NCI-H345 treated with DMSO at 0.1 percent for 48 hours (cell line): ENCODE results near the gene RAB43.
"Not testable (repeated sequence)": the region's sequence is repeated elsewhere in the genome, so short reads cannot be mapped to it uniquely, and the experiment has no call there.

Experiments
- DNase-seq: peaks from one replicate; lab custom pipeline; 2025; ENCODE audit not compliant: unreplicated experiment; lab: John Stamatoyannopoulos, UW

RAB43 gene

GRCh38 chr3:129122412-129123011 is 908 bp upstream of the RAB43 start:
- no peak for DNase-seq

- no peak for DNase-seq
Observed at GRCh38 chr3:129121016-129121791, 400 bp downstream of the RAB43 start.

DNA sequence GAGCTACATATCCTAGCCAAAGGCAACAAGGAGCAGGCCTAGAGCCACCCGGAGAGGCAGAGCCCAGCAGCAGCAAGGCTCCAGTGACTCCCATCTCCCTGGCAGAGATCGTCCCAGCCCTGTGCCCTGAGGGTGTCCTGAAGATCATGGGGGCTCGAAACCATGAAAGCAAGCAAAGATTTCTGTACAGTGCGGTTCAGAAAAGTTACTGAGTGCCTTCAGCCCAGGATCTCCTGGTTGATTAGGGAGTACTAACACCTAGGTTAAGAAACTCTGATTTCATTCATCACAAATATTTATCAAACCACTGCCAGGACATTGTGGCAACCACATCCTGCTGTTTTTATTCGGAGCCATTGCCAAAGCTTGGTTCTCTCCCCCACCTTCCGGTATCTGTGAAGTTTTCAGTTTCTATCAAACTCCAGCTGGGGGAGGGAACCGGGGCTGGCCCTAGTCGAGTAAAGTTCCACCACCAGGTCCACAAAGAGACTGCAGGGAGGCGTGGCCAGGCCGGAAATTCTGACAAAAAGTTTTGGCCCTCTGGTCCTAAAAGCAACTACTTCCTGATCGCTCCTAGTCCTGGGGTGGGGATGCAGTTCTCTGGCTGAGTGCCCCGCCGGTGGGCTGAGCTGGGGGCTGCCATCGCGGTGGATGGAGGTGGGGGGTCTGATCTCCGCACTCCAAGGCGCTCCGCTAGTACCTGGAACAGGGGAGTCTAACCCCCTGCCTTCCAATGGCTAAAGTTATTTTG is 1.2 kb downstream of the RAB43 start:
- DNase-seq: no peak

- DNase-seq: no peak
Observed at GRCh38 chr3:129119365-129120100, 2.1 kb downstream of the RAB43 start.

DNA sequence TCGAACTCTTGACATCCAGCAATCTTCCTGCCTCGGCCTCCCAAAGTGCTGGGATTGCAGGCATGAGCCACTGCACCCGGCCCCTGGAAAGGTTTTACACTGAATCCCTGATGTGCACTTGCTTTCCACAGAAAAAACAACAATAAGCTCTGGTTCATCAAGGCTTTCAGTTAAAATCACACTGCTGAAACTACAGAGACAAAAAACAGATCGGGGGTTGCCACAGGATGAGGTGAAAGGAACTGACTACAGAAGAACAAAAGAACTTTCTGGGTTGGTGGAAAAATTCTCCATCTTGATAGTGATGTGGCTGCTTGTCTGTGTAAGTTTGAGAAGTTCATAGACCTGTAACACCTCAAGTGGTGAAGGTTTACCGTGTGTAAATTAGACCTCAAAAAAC is 2.9 kb downstream of the RAB43 start:
- DNase-seq: no peak

DNA sequence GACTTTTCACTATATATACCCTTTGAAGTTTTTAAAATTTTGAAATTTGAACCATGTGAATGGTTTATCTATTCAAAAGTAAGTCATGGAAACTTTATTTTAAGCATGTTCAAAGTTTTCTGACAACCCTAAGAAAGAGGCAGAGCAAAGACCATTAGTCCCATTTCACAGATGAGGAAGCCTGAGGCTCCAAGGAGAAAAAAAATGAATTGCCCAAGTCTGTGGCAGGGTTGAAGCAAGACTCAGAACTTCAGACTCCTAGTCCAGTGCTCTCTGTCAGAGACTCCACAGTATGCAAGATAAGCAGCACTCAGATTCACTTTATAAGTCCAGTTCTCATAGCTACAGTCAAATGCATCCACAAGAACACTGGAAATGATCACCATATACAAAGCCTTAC is 4.5 kb downstream of the RAB43 start:
- no peak for DNase-seq

DNA sequence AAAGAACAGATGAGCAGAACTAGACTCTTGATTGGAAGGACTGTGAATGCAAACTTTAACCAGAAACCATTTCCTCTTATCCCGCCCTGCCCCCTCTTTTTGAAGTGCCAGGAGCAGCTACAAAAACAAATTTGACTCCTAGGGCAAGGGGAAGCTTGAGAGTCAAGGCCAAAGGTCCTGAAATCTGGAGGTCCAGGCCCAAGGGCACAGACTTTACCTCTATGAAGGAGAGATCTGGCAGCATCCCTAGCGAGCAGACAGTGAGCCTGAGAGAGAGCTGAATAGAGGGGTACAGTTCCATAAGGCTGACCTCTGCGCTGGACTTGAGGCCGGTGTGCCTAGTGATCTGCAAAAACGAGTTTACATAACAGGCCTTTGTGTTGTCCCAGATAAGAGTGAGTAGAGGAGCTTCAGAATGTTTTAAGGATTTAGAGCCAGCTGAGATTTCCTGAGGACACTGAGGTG is 5.1 kb downstream of the RAB43 start:
- no peak for DNase-seq

DNA sequence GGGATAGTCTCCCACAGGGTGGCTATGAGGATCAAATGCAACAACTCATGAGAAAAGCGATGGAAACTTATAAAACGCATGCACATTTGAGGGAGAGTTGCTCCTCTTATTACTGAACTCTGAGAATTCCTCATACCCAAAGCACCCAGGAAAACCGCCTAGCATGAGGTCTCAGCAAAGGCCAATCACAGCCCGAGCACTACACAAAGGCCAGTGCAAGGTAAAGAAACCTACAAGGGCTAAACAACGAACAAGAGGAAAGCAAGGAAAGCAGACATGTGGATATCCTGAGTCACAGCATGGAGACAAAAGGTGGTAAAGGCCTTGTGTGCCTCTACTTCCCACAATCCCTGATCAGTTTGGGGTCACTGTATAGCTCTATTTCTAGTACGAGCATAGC is 7.1 kb downstream of the RAB43 start:
- no peak for DNase-seq

DNA sequence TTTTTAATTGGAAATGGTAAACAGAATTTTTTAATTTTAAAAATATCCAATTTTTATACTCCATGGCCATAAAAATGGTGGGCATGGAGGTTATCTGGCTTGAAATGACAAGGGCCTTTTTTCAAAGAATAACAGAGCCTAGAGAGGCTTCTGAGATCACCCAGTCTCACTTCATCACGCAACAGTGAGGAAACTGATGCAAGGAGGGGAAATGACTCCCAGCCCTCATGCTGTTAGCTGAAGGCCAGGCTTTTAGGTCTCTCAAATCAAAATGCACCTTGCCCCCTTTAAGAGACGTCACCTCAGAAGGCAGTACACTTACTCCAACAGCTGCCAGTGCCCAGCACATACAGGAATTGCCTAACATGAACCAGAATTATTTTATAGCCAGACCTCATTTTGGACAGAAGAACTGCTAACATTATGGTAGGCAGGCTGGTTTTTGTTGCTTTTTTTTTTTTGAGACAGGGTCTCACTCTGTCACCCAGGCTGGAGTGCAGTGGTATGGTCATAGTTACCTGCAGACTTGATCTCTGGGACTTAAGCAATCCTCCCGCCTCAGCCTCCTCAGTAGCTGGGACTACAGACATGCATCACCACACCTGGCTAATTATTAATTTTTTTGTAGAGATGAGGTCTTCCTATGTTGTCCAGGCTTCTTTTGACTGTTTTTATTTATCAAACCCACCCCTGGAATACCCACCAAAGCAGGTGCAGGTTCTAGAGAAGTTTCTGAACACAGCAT is 9.1 kb downstream of the RAB43 start:
- no peak for DNase-seq

DNA sequence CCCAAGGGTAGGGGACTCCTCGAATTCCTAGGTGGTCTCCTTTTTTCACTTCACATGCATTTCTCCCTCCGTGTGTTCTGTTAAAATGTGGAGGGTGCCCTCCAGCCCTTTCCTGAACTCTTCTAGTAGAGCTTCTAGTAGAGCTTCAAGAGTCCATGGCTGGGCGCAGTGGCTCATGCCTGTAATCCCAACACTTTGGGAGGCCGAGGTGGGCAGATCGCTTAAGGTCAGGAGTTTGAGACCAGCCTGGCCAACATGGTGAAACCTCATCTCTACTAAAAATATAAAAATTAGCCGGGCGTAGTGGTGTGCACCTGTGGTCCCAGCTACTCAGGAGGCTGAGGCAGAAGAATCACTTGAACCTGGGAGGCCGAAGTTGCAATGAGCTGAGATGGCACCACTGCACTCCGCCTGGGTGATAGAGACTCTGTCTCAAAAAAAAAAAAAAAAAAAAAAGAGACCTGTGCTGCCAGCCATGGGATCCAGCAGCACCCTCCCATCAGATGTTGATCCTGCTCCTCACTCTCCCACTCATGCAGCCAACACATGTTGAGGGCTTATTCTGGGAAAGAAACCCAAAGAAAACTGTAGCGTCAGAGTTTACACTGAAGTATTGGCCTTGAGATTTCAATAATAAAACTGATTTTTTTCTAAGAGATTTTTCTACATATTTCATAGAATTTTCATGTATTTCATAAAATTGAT is 10.4 kb downstream of the RAB43 start:
- DNase-seq: not testable (repeated sequence)

- DNase-seq: no peak
Observed at GRCh38 chr3:129107793-129108192, 13.8 kb downstream of the RAB43 start.

DNA sequence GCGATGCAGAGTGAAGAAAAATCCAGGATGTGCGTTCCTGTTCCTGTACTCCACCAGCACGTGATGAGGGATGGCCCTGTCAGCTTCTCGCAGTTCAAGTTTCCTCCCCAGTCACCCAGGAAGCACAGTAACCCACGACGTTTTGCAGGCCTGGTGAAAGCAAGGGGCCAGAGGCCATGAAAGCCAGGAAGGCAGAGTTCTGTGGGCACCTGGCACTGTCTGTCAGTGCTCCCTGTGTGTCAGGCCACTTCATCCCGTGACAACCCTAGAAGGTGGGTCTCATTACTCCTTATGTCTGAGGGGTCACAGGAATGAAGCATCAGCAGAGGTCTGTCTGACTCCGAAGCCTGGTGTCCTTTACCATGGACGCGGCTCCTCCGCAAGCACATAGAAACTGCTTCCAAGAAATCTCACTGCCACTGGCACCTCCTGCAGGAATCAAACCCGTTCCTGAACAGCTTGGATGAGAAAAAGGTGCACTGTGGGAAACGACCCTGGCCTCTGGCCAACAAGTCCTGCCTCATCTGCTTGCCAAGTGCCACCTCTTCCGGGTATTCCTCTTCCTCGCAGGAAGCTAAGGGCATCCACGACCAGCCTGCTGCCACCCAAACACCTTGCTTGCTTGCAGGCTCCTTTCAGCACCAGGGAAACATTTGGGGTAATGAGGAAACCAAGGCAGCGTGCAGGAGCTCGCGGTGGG is 14.6 kb downstream of the RAB43 start:
- no peak for DNase-seq

DNA sequence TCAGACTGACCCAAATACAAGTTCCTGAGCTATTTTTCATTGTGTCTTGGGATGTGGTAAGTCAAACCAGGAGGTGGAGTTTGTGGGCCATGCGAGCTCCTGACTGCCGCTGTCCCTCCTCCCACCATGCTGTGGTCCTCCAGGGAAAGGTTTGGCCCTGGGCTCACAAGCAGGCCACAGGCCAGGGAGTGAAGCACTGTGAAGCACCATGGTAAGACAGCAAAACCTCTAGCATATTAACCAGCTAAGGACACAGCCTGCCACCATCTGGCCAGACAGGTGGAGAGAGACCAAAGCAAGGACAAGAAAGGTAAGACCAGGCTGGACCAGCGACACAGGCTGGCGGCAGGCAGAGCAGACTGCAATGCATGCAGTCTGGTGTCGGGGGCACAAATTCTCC is 15.3 kb downstream of the RAB43 start:
- no peak for DNase-seq

GRCh38 chr3:129105862-129106261 is 15.7 kb downstream of the RAB43 start:
- no peak for DNase-seq

DNA sequence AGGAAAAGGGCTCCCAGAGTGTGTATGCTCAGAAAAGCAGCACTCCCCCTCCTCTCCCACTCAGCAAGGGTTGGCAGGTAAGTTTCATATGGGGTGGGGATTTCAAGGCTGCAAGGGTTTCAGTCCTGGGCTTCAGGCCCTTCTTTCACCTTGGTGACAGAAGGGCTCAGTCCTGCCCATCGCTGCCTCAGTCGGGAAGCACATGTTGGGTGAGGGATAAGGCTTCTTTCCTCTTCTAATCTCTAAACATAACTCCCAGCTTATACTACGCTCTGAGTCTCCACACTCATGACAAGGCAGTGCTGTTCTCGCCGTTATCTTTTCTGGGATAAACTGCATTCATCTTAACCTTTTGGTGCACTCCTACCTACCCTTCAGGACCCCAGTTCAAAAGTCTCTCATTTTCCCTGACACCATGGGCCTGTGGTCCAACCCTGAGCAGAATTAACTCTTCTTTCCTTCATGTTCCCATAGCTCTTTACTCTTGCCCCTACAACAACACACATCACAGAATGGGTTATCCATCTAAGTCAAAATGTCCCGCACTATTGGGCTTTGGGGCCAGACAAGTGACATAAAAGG is 17.0 kb downstream of the RAB43 start:
- DNase-seq: no peak

- no peak for DNase-seq
Observed at GRCh38 chr3:129104051-129104450, 17.6 kb downstream of the RAB43 start.

- DNase-seq: no peak
Observed at GRCh38 chr3:129103296-129103695, 18.3 kb downstream of the RAB43 start.

GRCh38 chr3:129101370-129102138 is 20.1 kb downstream of the RAB43 start:
- DNase-seq: no peak
